ENCODE measurements around the gene PLCH1. TPM values are rescaled to one million over a fixed set of nuclear protein-coding genes. Genes with fewer than 3 reads are reported as not detected.

PLCH1 gene
- total and polyA plus RNA-seq, 2 of the 13 experiments (the other 11 are each of a cell fraction or from before 2014, with no cell fraction given), result 2.0 to 3.0 TPM

DNA sequence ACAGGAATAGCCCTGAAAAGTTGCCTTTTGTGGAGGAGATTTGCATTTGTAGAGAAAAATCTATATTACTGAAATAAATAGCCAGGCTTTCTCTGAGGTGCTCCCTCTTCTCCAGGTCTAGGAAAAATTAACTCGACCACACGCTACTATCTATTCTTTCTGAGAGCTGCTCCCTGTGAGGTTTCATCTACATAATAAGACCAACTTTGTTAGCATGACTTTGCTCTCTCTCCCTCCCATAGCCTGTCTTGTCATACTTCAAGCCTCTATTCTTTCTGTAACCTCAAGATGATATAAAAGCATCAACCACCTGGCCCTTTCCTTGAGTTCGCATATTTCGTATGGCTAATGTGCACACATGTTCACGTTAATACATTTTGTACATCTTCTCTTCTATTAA, 375.6 kb downstream of the PLCH1 start:
- FAIRE-seq (no peak), DNase-seq (ENCODE audit: low spot score) (no peak), ATAC-seq (no peak)
- no peak overlapping the region for H3K27ac ChIP-seq (ENCODE audit: extremely low read length, insufficient read depth, low read length)
- H3K4me3 ChIP-seq (replicated peaks in 1 of 3; ENCODE audit: insufficient read depth in 1 of 3, low read depth in 2 of 3, low read length in 3 of 3), result no peak overlapping the region
- CTCF ChIA-PET (ENCODE audit: low intra/inter-chr PET ratio, low total read pairs), result no interaction called here
- no peaks in the 10 kb centered on the region for H3K79me2 ChIP-seq (ENCODE audit: insufficient read depth, low read length)
- 0 out of 2 replicates have a peak, but pooled peaks cover 3% of the 10 kb centered on the region for H3K9me3 ChIP-seq (ENCODE audit: low read length)
- BruUV-seq (replicated peaks), result no TSS peak
- in situ Hi-C loops (cut with HindIII; ENCODE audit: extremely low pct_ligation_motif_present, low pct_unique_long_range_greater_than_20kb), result loop anchor here (25.0 kb wide), 1 partner anchor 593 kb away; no protein-coding TSS in a partner anchor
- H3K9ac ChIP-seq (ENCODE audit: insufficient read depth, low read depth, low read length), result no peak overlapping the region
- intact Hi-C loops (cut with micrococcal nuclease; ENCODE audit: unreplicated experiment), result no loop called here
- 62% methylated on average over 5 of the region's 5 CpGs for WGBS (ENCODE audit: low lambda C conversion rate)
- H3K4me1 ChIP-seq (ENCODE audit: insufficient read depth, low read length), result no peaks in the 10 kb centered on the region
- TF ChIP-seq, protein P1, sequence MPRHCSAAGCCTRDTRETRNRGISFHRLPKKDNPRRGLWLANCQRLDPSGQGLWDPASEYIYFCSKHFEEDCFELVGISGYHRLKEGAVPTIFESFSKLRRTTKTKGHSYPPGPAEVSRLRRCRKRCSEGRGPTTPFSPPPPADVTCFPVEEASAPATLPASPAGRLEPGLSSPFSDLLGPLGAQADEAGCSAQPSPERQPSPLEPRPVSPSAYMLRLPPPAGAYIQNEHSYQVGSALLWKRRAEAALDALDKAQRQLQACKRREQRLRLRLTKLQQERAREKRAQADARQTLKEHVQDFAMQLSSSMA (CRISPR knock-in tag; IDR thresholded peaks at IDR 0.05), result no peak
- TF ChIP-seq MLLT10 (CRISPR knock-in tag; IDR thresholded peaks at IDR 0.05), result no peak
- TF ChIP-seq, protein P2, sequence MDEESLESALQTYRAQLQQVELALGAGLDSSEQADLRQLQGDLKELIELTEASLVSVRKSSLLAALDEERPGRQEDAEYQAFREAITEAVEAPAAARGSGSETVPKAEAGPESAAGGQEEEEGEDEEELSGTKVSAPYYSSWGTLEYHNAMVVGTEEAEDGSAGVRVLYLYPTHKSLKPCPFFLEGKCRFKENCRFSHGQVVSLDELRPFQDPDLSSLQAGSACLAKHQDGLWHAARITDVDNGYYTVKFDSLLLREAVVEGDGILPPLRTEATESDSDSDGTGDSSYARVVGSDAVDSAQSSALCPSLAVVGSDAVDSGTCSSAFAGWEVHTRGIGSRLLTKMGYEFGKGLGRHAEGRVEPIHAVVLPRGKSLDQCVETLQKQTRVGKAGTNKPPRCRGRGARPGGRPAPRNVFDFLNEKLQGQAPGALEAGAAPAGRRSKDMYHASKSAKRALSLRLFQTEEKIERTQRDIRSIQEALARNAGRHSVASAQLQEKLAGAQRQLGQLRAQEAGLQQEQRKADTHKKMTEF (CRISPR knock-in tag; IDR thresholded peaks at IDR 0.05), result no peak
- TF ChIP-seq, protein P3, sequence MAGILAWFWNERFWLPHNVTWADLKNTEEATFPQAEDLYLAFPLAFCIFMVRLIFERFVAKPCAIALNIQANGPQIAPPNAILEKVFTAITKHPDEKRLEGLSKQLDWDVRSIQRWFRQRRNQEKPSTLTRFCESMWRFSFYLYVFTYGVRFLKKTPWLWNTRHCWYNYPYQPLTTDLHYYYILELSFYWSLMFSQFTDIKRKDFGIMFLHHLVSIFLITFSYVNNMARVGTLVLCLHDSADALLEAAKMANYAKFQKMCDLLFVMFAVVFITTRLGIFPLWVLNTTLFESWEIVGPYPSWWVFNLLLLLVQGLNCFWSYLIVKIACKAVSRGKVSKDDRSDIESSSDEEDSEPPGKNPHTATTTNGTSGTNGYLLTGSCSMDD (CRISPR knock-in tag; IDR thresholded peaks at IDR 0.05), result no peak
- no peak for TF ChIP-seq CEBPB (IDR thresholded peaks at IDR 0.05; ENCODE audit: borderline replicate concordance, low read depth, low read length)
- TF ChIP-seq ZBTB7B (CRISPR knock-in tag; IDR thresholded peaks at IDR 0.05), result no peak
- TF ChIP-seq, protein P4, sequence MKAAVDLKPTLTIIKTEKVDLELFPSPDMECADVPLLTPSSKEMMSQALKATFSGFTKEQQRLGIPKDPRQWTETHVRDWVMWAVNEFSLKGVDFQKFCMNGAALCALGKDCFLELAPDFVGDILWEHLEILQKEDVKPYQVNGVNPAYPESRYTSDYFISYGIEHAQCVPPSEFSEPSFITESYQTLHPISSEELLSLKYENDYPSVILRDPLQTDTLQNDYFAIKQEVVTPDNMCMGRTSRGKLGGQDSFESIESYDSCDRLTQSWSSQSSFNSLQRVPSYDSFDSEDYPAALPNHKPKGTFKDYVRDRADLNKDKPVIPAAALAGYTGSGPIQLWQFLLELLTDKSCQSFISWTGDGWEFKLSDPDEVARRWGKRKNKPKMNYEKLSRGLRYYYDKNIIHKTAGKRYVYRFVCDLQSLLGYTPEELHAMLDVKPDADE (CRISPR knock-in tag; IDR thresholded peaks at IDR 0.05), result no peak
- TF ChIP-seq CHD4 (IDR thresholded peaks at IDR 0.05; ENCODE audit: borderline replicate concordance, low read length), result no peak
- TF ChIP-seq HNRNPK (IDR thresholded peaks at IDR 0.05; ENCODE audit: low read depth, low read length, poor library complexity, severe bottlenecking), result no peak
- POLR2A ChIA-PET, result no interaction called here
- H2AFZ ChIP-seq (ENCODE audit: low read length), result no peak overlapping the region
- H4K20me1 ChIP-seq (ENCODE audit: insufficient read depth, low read length), result no peaks in the 10 kb centered on the region
- H3K27me3 ChIP-seq (ENCODE audit: control insufficient read depth in 1 of 2, insufficient read depth in 2 of 2, low read length in 2 of 2), result no peaks in the 10 kb centered on the region
- H3K36me3 ChIP-seq (replicated peaks in 1 of 2; ENCODE audit: control insufficient read depth in 1 of 2, insufficient read depth in 2 of 2, low read length in 2 of 2), result no peaks in the 10 kb centered on the region
- no peak overlapping the region for H3K4me2 ChIP-seq (ENCODE audit: low read depth, low read length)

Data from HepG2 (cell line).